HAP-1 (cell line): Measurements from ENCODE around the gene MMP28.
"Not testable (repeated sequence)": the region's sequence is repeated elsewhere in the genome, so short reads cannot be mapped to it uniquely, and the experiment has no call there.

Experiments
- DNase-seq, 2 experiments: peaks; one replicate each; pipeline ENCODE4 v3.0.0-alpha.2; 2016 to 2020; ENCODE audit warnings: low spot score in 2 of 2
- H3K27me3 ChIP-seq: fragments of 250-450 bp; sonication (Bioruptor Pico); 2 replicates; pipeline ENCODE4 v1.5.1; 2020; ENCODE audit warnings: low read depth, mild to moderate bottlenecking, moderate library complexity
- H3K36me3 ChIP-seq: fragments of 250-450 bp; sonication (Bioruptor Pico); replicated peaks from 2 replicates; pipeline ENCODE4 v1.5.1; 2020; ENCODE audit warnings: mild to moderate bottlenecking
- H3K4me1 ChIP-seq: fragments of 250-450 bp; sonication (Bioruptor Pico); 2 replicates; pipeline ENCODE4 v1.5.1; 2020; ENCODE audit warnings: mild to moderate bottlenecking
- H3K4me3 ChIP-seq: fragments of 250-450 bp; sonication (Bioruptor Pico); 2 replicates; pipeline ENCODE4 v1.5.1; 2020; ENCODE audit warnings: mild to moderate bottlenecking, moderate library complexity
- H3K9me3 ChIP-seq: fragments of 250-450 bp; sonication (Bioruptor Pico); 2 replicates; pipeline ENCODE4 v1.5.1; 2020; ENCODE audit warnings: mild to moderate bottlenecking, moderate library complexity
- in situ Hi-C: fragments of 300-500 bp; cut with MboI; formaldehyde crosslinking; loops from 3 replicates; pipeline ENCODE4 v1.14.3; 2020; ENCODE audit warnings: low sequenced_read_pairs, inconsistent platforms, mixed read lengths

The MMP28 gene

DNA sequence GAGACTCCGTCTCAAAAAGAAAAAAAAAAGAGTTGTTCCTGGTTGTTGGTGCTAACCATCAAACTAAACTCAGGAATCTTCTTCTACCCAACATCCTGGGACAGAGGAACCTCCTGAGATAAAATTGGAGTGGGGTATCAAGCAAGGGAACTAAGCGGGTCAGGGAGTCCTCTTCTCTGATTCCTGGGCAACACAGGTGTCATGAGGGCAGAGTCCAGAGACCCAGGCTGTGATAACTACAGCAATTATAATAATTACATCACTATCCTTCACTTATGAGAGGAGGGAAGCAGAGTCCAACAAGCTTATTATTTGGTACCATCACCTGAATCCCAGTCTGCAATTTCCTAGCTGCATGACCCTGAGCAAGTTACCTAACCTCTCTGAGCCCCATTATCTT lies 26.6 kb downstream of the MMP28 start:
- Histone ChIP-seq H3K4me3 (no peak overlapping the region), H3K9me3 (no peaks in the 10 kb centered on the region), H3K27me3 (no peaks in the 10 kb centered on the region), H3K4me1 (no peaks in the 10 kb centered on the region), H3K36me3 (no peaks in the 10 kb centered on the region)
- DNase-seq: no peak
- in situ Hi-C loops: no loop called here

- no peak overlapping the region for H3K4me3 ChIP-seq
- no peaks in the 10 kb centered on the region for H3K27me3 ChIP-seq
- peak in 1 of 2 experiments; percentile 34 for DNase-seq
- no peaks in the 10 kb centered on the region for H3K9me3 ChIP-seq
- H3K4me1 ChIP-seq: no peaks in the 10 kb centered on the region
- no peaks in the 10 kb centered on the region for H3K36me3 ChIP-seq
- in situ Hi-C loops: no loop called here
Measured at GRCh38 chr17:35766903-35767510, 28.4 kb downstream of the MMP28 start.

DNA sequence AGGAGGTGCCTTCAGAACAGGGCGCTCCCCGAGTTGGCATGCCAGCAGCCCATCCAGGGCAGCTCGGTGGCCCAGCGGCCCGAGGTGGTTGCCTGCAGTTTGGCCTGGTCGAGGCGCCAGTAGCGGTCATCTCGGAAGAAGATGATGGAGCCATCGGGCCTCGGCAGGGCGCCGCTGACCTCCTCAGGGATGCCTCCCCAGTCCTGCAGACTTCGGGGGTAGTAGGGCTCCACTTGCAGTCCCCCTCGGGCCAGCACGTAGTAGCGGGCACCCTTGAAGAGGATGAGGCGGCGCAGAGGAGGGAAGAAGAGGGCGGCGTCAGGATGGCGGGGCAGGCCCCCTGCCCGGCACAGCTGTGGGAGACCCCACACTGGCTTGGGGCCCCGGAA lies 29.0 kb downstream of the MMP28 start:
- in situ Hi-C loops: no loop called here
- no peaks in the 10 kb centered on the region for H3K4me1 ChIP-seq
- no peak overlapping the region for H3K4me3 ChIP-seq
- no peaks in the 10 kb centered on the region for H3K36me3 ChIP-seq
- H3K27me3 ChIP-seq: no peaks in the 10 kb centered on the region
- DNase-seq: no peak
- no peaks in the 10 kb centered on the region for H3K9me3 ChIP-seq

DNA sequence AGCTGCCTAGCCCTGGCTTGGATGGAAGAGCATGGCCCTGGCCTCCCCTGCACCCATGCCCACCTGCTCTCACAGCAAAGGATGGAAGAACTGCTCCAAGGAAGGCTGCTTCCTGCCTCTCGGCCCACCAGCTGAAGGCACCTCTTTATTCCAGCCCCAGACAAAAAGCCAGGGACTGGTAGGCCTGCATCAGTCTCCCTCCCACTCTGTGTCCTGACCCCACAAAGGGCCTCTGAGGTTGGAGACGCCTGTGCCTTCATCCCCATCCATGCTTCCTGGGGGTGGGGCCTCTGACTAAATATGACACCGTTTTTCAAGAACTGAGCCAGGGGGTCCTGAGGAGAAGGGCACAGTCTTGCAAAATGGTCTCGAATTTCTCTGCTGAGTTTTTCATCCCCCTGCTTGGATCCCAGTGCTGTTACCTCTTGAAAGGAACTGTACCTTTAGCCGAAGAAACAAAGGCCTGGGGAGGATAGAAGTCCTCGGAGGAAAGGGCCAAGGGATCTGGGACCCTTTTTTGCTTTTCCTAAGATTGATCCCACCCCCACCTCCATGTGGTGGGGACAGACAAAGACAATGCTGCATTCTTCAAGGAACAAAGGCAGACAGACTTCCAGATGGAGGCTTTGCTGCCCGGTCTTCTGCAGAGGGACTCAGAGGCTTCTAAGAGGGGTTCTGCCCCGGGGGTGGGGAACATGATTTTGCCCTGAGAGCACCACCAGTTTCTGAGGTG lies 29.5 kb downstream of the MMP28 start:
- Histone ChIP-seq H3K9me3 (no peaks in the 10 kb centered on the region), H3K4me1 (no peaks in the 10 kb centered on the region), H3K4me3 (no peak overlapping the region), H3K36me3 (no peaks in the 10 kb centered on the region), H3K27me3 (no peaks in the 10 kb centered on the region)
- in situ Hi-C loops: no loop called here
- DNase-seq: no peak

DNA sequence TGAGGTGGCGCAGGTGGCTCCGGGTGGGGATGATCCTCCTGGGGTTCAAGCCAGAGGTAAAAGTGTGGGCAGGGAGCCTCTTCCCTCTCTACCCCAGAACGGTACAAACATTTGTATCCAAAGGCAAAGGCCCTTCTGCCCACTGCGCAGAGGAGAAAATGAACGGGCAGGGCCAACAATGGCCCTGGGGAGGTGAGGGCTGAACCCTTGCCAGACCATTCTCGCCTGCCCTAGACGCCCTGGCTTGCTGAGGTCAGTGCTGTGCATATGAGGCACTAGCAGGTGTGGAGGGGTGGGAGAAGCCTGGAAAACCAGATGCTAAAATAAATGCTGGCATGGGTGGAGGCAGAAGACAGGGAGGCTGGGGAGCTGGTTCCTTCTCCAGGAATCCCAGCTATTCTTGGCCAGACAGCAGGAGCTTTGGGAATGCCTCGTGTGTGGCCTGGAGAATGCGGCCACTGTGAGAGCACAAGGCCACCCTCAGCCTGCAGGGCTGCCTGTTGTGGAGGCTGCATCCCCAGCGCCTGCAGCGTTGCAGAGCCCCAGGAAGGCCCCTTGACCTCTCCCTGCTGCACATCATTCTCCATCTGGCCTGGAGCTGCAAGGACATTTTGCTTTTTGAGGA lies 30.2 kb downstream of the MMP28 start:
- no peaks in the 10 kb centered on the region for H3K36me3 ChIP-seq
- no peaks in the 10 kb centered on the region for H3K27me3 ChIP-seq
- in situ Hi-C loops: no loop called here
- H3K4me1 ChIP-seq: no peaks in the 10 kb centered on the region
- H3K4me3 ChIP-seq: peak overlapping the region; percentile 42; the same call in 1 of the 2 replicates
- no peak for DNase-seq
- H3K9me3 ChIP-seq: no peaks in the 10 kb centered on the region

DNA sequence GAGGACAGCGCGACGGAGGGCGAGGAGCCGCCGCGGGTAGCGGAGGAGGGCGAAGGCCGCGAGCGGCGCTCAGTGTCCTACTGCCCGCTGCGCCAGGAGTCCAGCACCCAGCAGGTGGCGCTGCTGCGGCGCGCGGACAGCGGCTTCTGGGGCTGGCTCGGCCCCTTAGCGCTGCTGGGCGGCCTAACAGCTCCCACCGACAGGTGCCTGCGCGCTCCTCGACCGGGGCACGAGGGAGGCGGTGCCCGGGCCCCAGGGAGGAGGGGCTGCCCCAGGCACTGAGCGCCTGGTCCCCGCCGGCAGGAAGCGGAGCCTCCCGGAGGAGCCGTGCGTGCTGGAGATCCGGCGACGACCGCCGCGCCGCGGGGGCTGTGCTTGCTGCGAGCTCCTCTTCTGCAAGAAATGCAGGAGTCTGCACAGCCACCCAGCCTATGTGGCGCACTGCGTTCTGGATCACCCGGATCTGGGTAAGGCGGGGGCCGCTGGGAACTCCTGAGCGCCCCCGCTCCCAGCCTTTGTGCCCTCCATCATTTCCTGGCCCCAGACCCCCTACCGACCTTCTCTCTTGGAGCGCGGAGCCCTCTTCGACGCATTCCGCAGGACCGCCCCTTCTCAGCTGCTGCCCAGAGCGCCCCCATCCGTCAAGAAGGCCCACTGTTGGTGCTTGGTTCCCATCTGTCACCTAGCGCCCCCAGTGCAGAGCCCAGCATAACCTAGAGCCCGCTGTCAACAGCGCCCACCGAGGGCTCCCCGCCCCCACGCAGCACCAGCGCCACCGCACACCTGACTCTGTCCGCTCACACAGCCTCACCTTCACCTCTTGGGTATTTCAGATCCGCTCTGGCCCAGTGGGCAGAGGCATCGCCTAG lies 31.1 kb downstream of the MMP28 start:
- in situ Hi-C loops: loop anchor here (5.0 kb wide), 1 partner anchor 43 kb away; the partner anchor contains the start of gene TAF15
- Histone ChIP-seq H3K27me3 (no peaks in the 10 kb centered on the region), H3K4me3 (peak overlapping the region; percentile 42), H3K9me3 (no peaks in the 10 kb centered on the region), H3K36me3 (no peaks in the 10 kb centered on the region), H3K4me1 (no peaks in the 10 kb centered on the region)
- DNase-seq: peak; percentile 90 to 92

DNA sequence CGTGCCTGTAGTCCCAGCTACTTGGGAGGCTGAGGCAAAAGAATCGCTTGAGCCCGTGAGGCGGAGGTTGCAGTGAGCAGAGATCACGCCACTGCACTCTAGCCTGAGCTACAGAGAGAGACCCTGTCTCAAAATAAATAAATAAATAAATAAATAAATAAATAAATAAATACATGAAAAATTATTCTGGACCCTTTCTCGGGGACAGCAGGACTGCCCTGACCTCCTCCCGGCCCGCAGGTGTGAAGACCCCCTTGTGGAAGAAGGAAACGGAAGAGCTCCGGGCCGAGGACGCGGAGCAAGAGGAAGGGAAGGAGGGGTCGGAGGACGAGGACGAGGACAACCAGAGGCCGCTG lies 31.7 kb downstream of the MMP28 start:
- in situ Hi-C loops: loop anchor here (5.0 kb wide), 1 partner anchor 44 kb away; the partner anchor contains the start of gene TAF15
- Histone ChIP-seq H3K27me3 (no peaks in the 10 kb centered on the region), H3K4me3 (peak overlapping the region; percentile 42)

DNA sequence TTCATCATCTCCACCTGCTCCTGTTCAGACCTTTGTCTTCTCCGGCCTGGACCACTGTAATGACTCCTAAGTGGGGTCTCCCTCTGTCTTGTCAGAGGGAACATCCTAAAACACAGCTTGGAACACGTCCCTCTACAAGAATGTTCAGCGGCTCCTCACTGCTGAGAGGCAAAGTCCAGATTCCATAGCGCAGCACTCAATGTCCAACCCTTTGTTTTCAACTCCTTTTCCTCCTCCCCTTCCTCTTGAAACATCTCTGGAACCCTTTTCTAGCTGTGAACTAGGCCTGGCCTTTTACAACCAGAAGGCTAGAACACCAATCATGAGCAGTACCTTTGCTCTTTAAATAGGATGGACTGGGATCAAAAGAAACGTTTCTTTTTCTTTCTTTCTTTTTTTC lies 33.8 kb downstream of the MMP28 start:
- H3K4me3 ChIP-seq: no peak overlapping the region
- H3K27me3 ChIP-seq: no peaks in the 10 kb centered on the region
- H3K9me3 ChIP-seq: no peaks in the 10 kb centered on the region
- in situ Hi-C loops: loop anchor here (5.0 kb wide), 1 partner anchor 46 kb away; the partner anchor contains the start of gene TAF15
- H3K4me1 ChIP-seq: no peaks in the 10 kb centered on the region
- H3K36me3 ChIP-seq: no peaks in the 10 kb centered on the region
- no peak for DNase-seq

More for the DNA sequence above, 31.7 kb downstream of the MMP28 start:
- Histone ChIP-seq H3K36me3 (no peaks in the 10 kb centered on the region), H3K4me1 (no peaks in the 10 kb centered on the region), H3K9me3 (no peaks in the 10 kb centered on the region)
- no peak for DNase-seq

DNA sequence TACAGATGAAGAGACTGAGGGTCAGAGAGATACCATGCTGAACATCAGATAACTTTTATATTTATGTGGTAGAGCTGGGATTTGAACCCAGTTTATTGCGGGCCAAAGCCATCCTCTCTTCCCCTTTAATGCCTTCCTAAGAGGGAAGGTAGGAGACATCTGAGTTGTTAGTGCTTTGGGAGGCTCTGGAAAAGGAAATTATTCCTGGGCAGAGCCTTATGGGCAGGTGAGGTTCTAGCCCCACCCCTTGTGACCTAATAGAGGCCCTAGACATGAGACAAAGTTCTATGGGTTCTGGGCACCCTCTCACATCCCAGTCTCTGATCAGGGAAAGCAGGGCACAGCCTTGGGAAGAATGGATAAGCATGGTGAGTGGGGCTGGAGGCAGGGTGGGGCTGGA lies 34.9 kb downstream of the MMP28 start, which contains the start of gene C17orf50:
Gene C17orf50 (plus strand): TSS at position 301 of the 400 bp plus-strand sequence. CDS start 55 bp downstream, at position 356.
- Histone ChIP-seq H3K36me3 (no peaks in the 10 kb centered on the region), H3K27me3 (no peaks in the 10 kb centered on the region), H3K9me3 (no peaks in the 10 kb centered on the region), H3K4me3 (no peak within 1 kb of the TSS), H3K4me1 (no peaks in the 10 kb centered on the region)
- no peak for DNase-seq
- in situ Hi-C loops: loop anchor here (5.0 kb wide), 1 partner anchor 47 kb away; the partner anchor contains the start of gene TAF15

DNA sequence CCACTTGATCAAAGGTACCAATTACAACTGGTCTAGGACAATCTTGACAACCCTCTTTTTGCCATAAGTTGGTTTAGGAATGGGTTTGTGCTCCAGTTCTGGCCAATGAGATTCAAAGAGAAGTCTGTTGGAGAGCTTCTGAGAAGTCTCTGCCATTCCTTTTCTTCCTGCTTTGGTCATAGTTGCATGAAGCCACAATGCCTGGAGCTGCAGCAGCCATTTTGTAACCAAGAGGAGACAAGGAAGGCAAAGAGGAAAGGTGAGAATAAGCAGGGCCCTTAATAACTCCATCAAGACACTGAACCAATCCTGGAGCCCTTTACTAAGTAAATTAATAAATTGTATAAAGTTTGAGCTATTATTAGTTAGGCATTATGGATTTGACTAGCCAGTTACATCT lies 38.2 kb downstream of the MMP28 start:
- H3K9me3 ChIP-seq: no peaks in the 10 kb centered on the region
- DNase-seq: no peak
- H3K27me3 ChIP-seq: no peaks in the 10 kb centered on the region
- in situ Hi-C loops: no loop called here
- no peaks in the 10 kb centered on the region for H3K36me3 ChIP-seq
- H3K4me1 ChIP-seq: no peaks in the 10 kb centered on the region
- no peak overlapping the region for H3K4me3 ChIP-seq

DNA sequence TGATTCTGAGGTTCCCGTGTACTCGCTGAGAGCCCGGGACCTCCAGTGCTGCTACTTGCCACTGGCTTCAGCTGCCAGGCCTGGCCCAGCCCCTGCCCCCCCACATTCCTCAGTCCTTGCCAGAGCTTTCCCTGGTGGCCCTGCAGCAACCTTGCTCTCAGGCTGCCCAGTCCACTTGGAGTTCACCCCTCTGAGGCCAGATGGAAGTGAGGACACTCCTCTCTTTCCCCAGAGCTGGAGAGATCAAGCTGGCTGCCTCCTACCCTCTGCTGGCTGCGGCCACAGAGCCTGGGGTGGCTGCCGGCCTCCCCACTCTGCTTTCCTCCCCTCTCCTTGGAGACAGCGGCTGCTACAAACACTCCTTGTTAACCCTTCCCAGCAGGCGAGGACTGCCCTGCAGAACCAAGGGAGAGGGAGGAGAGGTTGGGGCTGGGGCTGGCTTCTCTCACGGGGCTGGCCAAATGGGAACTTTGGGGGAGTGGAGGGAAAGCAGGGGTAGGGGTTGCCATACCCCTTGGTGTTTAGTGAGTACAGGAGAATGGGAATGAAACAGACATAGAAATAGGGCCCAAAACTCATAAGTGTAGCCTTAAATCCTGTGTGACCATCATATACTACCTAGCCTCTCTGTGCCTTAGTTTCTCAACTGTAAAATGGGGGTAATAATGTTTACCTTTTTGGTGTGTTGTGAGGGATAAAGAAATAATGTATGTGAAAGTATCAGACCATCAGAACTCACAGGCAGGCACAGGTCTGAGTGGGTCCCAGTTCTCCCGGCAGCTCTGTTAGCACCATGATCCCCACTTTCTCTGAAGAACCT lies 42.3 kb downstream of the MMP28 start, which contains the start of gene GAS2L2:
Gene GAS2L2 (minus strand): TSS at position 295 of the 820 bp plus-strand sequence. CDS start 389 bp downstream, outside the sequence.
- no peak for DNase-seq
- no peaks in the 10 kb centered on the region for H3K36me3 ChIP-seq
- H3K4me1 ChIP-seq: no peaks in the 10 kb centered on the region
- no peaks in the 10 kb centered on the region for H3K9me3 ChIP-seq
- H3K4me3 ChIP-seq: no peak within 1 kb of the TSS
- no peaks in the 10 kb centered on the region for H3K27me3 ChIP-seq
- in situ Hi-C loops: no loop called here

GRCh38 chr17:35752471-35752870 lies 43.0 kb downstream of the MMP28 start:
- Histone ChIP-seq H3K27me3 (no peaks in the 10 kb centered on the region), H3K36me3 (no peaks in the 10 kb centered on the region), H3K4me1 (no peaks in the 10 kb centered on the region), H3K9me3 (no peaks in the 10 kb centered on the region), H3K4me3 (no peak overlapping the region)
- in situ Hi-C loops: no loop called here
- DNase-seq: no peak

DNA sequence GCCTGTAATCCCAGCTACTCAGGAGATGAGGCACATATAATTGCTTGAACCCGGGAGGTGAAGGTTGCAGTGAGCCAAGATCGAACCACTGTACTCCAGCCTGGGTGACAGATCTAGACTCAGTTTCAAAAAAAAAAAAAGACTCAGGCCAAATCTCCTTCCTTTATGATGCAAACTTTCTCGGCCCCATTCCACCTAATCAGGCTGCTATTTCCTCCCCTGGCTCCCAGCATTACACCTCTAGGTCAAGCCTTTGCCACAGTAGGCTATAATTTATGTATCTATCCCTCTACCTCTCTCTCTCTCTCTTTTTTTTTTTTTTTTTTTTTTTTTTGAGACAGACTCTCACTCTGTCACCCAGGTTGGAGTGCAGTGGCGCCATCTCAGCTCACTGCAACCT lies 43.9 kb downstream of the MMP28 start:
- H3K4me3 ChIP-seq, H3K9me3 ChIP-seq, in situ Hi-C loops, DNase-seq, H3K27me3 ChIP-seq, H3K36me3 ChIP-seq, H3K4me1 ChIP-seq: not testable (repeated sequence)
